NCI-H460 (cell line): Measurements from ENCODE around the gene ACP1. TPM values are rescaled to one million over a fixed set of nuclear protein-coding genes. Genes with fewer than 3 reads are reported as not detected.
"Not testable (repeated sequence)": the region's sequence is repeated elsewhere in the genome, so short reads cannot be mapped to it uniquely, and the experiment has no call there.

Experiments used
- DNase-seq: peaks from one replicate; pipeline ENCODE4 v3.0.0-alpha.2; 2016; ENCODE audit warnings: low read depth; ENCODE audit errors: extremely low read depth
- total RNA-seq: library from RNA; depleted of rRNA; stranded (reverse); fragments of >200 nt; shearing (Covaris generic); gene quantifications from 2 replicates; pipeline ENCODE4 v1.2.3, GENCODE V29; 2014; rRNA removed

ACP1 gene
- total RNA-seq, 1 experiment from 2014 or later = 270 TPM

DNA sequence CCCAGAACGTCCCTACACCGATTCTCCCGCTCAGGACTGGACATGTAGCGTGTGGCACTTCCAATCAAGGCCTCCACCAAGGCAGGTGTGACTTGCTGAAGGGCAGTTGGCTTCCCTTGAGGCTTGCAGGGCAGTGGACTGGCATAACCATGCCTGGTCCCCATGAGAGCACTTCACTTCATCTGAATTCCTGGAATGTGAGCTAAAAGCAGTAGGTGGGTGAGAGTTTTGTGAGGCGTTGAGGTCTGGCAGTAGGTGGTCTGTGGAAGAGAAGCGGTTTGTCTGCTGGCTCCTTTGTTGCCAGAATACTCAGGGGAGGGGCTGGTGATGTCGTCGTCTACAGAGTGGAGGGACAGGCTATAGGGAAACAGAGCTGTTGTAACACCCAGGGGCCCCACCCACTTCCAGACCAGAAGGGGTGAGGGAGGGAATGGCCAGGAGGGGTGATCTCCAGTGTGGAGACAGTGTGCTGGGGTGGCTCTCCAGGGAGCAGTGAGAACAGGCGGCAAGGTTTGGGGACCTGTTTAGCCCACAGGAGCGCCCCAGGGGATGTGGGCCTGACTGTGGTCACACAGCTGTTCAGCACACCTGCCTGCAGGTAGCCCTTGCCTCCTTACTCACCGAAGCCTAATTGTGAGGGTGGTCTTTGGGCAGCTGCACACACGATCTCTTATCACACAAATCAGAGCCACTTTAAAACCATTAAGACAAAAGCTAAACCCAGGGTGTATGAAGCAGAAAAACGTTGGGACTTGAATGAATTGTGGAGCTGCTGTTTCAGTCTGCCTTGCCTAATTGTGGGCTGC is 44.6 kb downstream of the ACP1 start:
- DNase-seq = no peak

GRCh38 chr2:309954-310510 is 45.3 kb downstream of the ACP1 start:
- no peak for DNase-seq

- DNase-seq = no peak
Measured at GRCh38 chr2:310994-311393, 46.2 kb downstream of the ACP1 start.

DNA sequence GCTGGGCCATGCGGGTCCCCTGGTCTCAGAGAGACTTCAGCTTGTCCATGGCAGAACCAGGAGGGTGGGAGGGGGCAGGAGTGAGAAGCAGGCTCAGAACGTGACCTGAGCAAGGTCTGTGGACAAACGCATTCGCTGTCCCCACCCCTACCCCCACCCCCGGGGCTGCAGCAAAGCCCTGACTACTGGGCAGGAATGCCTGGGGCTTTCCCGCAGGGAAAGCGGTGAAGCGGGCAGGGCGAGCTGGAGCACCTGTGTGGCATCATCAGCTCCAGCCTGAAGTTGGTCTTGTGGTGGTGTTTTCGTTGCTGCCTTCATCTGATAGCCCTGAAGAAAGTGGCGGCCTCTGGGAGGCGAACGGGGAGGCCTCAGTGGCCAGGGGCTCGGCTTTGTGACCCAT is 49.2 kb downstream of the ACP1 start:
- DNase-seq = no peak

DNA sequence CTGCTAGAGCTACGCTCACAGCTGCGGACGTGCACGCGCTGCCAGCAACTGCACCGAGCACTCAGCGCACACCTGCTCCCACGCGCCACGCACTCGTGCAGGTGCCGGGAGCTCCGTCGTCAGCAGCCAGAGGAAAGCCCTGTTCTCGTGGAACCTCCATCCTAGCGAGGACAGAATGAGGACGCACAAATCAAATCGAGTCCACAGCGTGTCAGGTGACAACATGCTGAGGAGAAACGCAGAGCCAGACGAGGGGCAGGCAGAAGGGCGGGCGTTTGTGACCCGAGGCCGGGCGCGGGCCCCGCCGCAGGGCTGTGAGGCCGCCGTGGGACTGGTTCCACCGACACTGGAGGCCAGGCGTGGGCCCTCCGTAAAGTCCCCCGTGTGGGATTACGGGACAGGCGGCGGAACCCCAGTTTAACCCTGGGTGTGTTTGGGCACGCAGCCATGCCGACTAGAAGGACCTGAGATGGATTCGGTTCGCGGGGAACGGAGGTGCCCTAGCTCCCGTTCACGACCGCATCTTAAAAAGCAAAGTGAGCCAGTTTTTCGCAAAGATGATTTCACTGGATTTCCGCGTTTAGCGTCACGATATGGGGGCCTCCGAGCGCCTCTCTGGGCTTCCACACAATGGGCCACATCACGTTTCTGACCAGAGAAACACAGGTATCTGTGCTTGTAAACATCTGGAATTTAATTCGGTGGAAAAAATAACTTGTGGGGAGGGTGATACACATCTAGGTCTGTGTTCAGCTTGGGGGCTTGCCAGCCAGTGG is 50.0 kb downstream of the ACP1 start:
- no peak for DNase-seq

- DNase-seq = not testable (repeated sequence)
Measured at GRCh38 chr2:315925-316324, 51.2 kb downstream of the ACP1 start.

GRCh38 chr2:316381-316780 is 51.6 kb downstream of the ACP1 start:
- no peak for DNase-seq

- DNase-seq = no peak
Measured at GRCh38 chr2:317501-318424, 53.0 kb downstream of the ACP1 start.

- no peak for DNase-seq
Measured at GRCh38 chr2:319059-319600, 54.4 kb downstream of the ACP1 start.

DNA sequence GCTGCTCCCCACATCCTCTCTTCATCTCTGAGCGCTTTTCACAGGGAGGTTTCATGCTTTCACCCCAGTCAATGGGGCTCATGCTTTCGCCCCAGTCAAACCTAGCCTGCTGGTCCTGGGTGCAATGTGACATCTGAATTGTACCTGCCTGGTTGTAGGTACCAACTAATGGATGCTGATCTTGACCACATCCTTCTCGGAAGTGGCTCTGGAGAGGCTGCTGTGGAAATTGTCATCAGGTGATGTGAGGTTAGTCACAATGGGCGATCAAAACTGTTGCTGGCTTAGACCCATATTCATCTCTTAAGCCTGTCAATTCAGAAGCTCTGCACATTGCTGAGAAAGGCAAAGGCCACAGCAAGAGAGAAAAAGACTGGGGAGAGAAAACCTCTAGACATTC is 55.8 kb downstream of the ACP1 start:
- no peak for DNase-seq

GRCh38 chr2:322326-322725 is 57.6 kb downstream of the ACP1 start:
- DNase-seq = no peak

- DNase-seq = no peak
Measured at GRCh38 chr2:323035-323434, 58.3 kb downstream of the ACP1 start.

Other genes starting within 250 kb of the ACP1 start
- 0.32 and 0.62 TPM in 2 replicates for gene FAM110C, start 218.4 kb upstream of the ACP1 start, total RNA-seq
- 22.5 and 25.7 TPM in 2 replicates for gene SH3YL1, start 915 bp upstream of the ACP1 start, total RNA-seq
- gene ALKAL2, start 23.1 kb downstream of the ACP1 start, total RNA-seq = not detected in 2 replicates